ENCODE results near the gene HDAC4.
A peak's percentile ranks its signal among the peaks of the same experiment; 100 is the strongest.

The HDAC4 gene

GRCh38 chr2:239291475-239292350, 109.1 kb downstream of the HDAC4 start:
- no peak for DNase-seq

GRCh38 chr2:239290618-239291474, 110.0 kb downstream of the HDAC4 start:
- no peak for DNase-seq

GRCh38 chr2:239289545-239289944, 111.3 kb downstream of the HDAC4 start:
- no peak for DNase-seq

- no peak for DNase-seq
Observed at GRCh38 chr2:239288951-239289511, 111.8 kb downstream of the HDAC4 start.

- no peak for DNase-seq
Observed at GRCh38 chr2:239288237-239288636, 112.6 kb downstream of the HDAC4 start.

- no peak for DNase-seq
Observed at GRCh38 chr2:239287461-239287860, 113.4 kb downstream of the HDAC4 start.

GRCh38 chr2:239286901-239287300, 113.9 kb downstream of the HDAC4 start:
- no peak for DNase-seq

GRCh38 chr2:239285932-239286230, 114.9 kb downstream of the HDAC4 start:
- no peak for DNase-seq

GRCh38 chr2:239285071-239285931, 115.5 kb downstream of the HDAC4 start:
- DNase-seq, result no peak

- no peak for DNase-seq
Observed at GRCh38 chr2:239283961-239284795, 116.6 kb downstream of the HDAC4 start.

- DNase-seq, result no peak
Observed at GRCh38 chr2:239283288-239283945, 117.4 kb downstream of the HDAC4 start.

GRCh38 chr2:239282448-239283287, 118.2 kb downstream of the HDAC4 start:
- no peak for DNase-seq

GRCh38 chr2:239280296-239281017, 120.4 kb downstream of the HDAC4 start:
- DNase-seq, result peak; percentile 55 to 68

GRCh38 chr2:239279508-239280295, 121.1 kb downstream of the HDAC4 start:
- no peak for DNase-seq

- no peak for DNase-seq
Observed at GRCh38 chr2:239278941-239279365, 121.9 kb downstream of the HDAC4 start.

GRCh38 chr2:239278361-239278760, 122.5 kb downstream of the HDAC4 start:
- DNase-seq, result no peak

- DNase-seq, result no peak
Observed at GRCh38 chr2:239277401-239278085, 123.3 kb downstream of the HDAC4 start.

- DNase-seq, result no peak
Observed at GRCh38 chr2:239276851-239277250, 124.0 kb downstream of the HDAC4 start.
